Liver (tissue), 9 donors: ENCODE measurements around the gene NDUFA13. TPM values are rescaled to one million over a fixed set of nuclear protein-coding genes. Genes with fewer than 3 reads are reported as not detected.

Experiments used
- DNase-seq: peaks from one replicate; pipeline ENCODE4 v3.0.0-alpha.2; 2017; ENCODE audit warnings: low spot score
- H3K27ac ChIP-seq, 2 donors: one replicate each; pipeline ENCODE4 v1.7.0; 2013; ENCODE audit warnings: inconsistent platforms in 2 of 2, low read length in 2 of 2, control low read depth in 1 of 2, low read depth in 1 of 2, mild to moderate bottlenecking in 1 of 2
- H3K27me3 ChIP-seq, 4 donors: one replicate each; pipeline versions ENCODE4 v1.6.1 to v1.7.0; 2013; ENCODE audit warnings: low read length in 3 of 4, inconsistent platforms in 1 of 4, mild to moderate bottlenecking in 1 of 4, moderate library complexity in 1 of 4; ENCODE audit not compliant: control insufficient read depth in 4 of 4, insufficient read depth in 4 of 4
- H3K36me3 ChIP-seq, 4 donors: one replicate each; pipeline versions ENCODE4 v1.6.1 to v1.7.0; 2013; ENCODE audit warnings: low read length in 3 of 4, mild to moderate bottlenecking in 3 of 4, low read depth in 1 of 4, moderate library complexity in 1 of 4; ENCODE audit not compliant: control insufficient read depth in 4 of 4, insufficient read depth in 3 of 4
- H3K4me1 ChIP-seq, 4 donors: one replicate each; pipeline versions ENCODE4 v1.6.1 to v1.7.0; 2013; ENCODE audit warnings: low read length in 3 of 4, mild to moderate bottlenecking in 3 of 4, moderate library complexity in 1 of 4; ENCODE audit not compliant: control insufficient read depth in 4 of 4, insufficient read depth in 4 of 4
- H3K4me3 ChIP-seq, 3 donors: one replicate each; pipeline versions ENCODE4 v1.6.1 to v1.7.0; 2013; ENCODE audit warnings: low read length in 3 of 3, control low read depth in 1 of 3, low read depth in 1 of 3, mild to moderate bottlenecking in 1 of 3
- H3K9ac ChIP-seq, 2 donors: one replicate each; pipeline ENCODE4 v1.7.0; 2013; ENCODE audit warnings: low read length in 2 of 2, mild to moderate bottlenecking in 2 of 2, moderate library complexity in 2 of 2, control low read depth in 1 of 2, low read depth in 1 of 2
- H3K9me3 ChIP-seq, 4 donors: one replicate each; pipeline versions ENCODE4 v1.6.1 to v1.7.0; 2013; ENCODE audit warnings: low read length in 3 of 4; ENCODE audit not compliant: control insufficient read depth in 4 of 4
- CTCF ChIP-seq: fragments of 150-350 bp; IDR thresholded peaks from 2 replicates; pipeline ENCODE4 v1.5.1; 2017; ENCODE audit warnings: improper control_type of control experiment, low read depth, low read length; ENCODE audit not compliant: missing input control
- EGR1 ChIP-seq, 2 donors: IDR thresholded peaks; 2 replicates each; pipeline ENCODE4 v1.6.1; 2016 to 2018; ENCODE audit warnings: antibody characterized with exemption in 2 of 2, low read depth in 2 of 2
- FOXA1 ChIP-seq: IDR thresholded peaks from 2 replicates; pipeline ENCODE4 v1.6.1; 2016; ENCODE audit warnings: antibody characterized with exemption
- FOXA2 ChIP-seq: IDR thresholded peaks from 2 replicates; pipeline ENCODE4 v1.6.1; 2016; ENCODE audit warnings: antibody characterized with exemption
- GABPA ChIP-seq, 2 donors: IDR thresholded peaks in 1 of 2; conservative IDR thresholded peaks in 1 of 2; 2 replicates each; pipeline ENCODE4 v1.6.1; 2016; ENCODE audit warnings: antibody characterized with exemption in 2 of 2, mild to moderate bottlenecking in 1 of 2, moderate library complexity in 1 of 2
- HNF4A ChIP-seq, 2 donors: conservative IDR thresholded peaks; 2 replicates each; pipeline ENCODE4 v1.6.1; 2016; ENCODE audit warnings: antibody characterized with exemption in 2 of 2, mild to moderate bottlenecking in 2 of 2
- MAX ChIP-seq: IDR thresholded peaks from 2 replicates; pipeline ENCODE4 v1.6.1; 2016; ENCODE audit warnings: antibody characterized with exemption
- NR2F2 ChIP-seq: IDR thresholded peaks from 2 replicates; pipeline ENCODE4 v1.6.1; 2016; ENCODE audit warnings: antibody characterized with exemption
- RAD21 ChIP-seq, 2 donors: IDR thresholded peaks; 2 replicates each; pipeline ENCODE4 v1.6.1; 2016; ENCODE audit warnings: antibody characterized with exemption in 2 of 2, mild to moderate bottlenecking in 2 of 2
- RXRA ChIP-seq, 2 donors: IDR thresholded peaks; 2 replicates each; pipeline ENCODE4 v1.6.1; 2017 to 2018; ENCODE audit warnings: antibody characterized with exemption in 2 of 2, mild to moderate bottlenecking in 1 of 2
- SP1 ChIP-seq: IDR thresholded peaks from 2 replicates; pipeline ENCODE4 v1.6.1; 2018; ENCODE audit warnings: antibody characterized with exemption, mild to moderate bottlenecking
- TAF1 ChIP-seq: conservative IDR thresholded peaks from 2 replicates; pipeline ENCODE4 v1.6.1; 2016; ENCODE audit warnings: antibody characterized with exemption, mild to moderate bottlenecking
- WGBS: extraction: QIAGEN DNeasy Blood & Tissue Kit; methylation state at CpG from one replicate; pipeline ENCODE4 v1.1.7; 2013; 5-methylcytosine and 5-hydroxymethylcytosine counted together
- polyA plus RNA-seq, 2 donors: library from polyadenylated mRNA; stranded (reverse) in 1 of 2; unstranded in 1 of 2; fragments of 200-250 nt in 1 of 2; fragments of >200 nt in 1 of 2; fragmentation: Nextera tagmentation in 1 of 2; extraction: Ambion mirVana in 1 of 2; gene quantifications; one replicate each; pipeline versions ENCODE4 v1.2.1 to v1.2.3, GENCODE V29; 2013 to 2015
- total RNA-seq, 2 donors: library from RNA; depleted of rRNA; stranded (reverse); fragments of >200 nt; gene quantifications; one replicate each; pipeline ENCODE4 v1.2.3, GENCODE V29; 2014
- TF ChIP-seq, protein P1 (sequence below): IDR thresholded peaks from 2 replicates; pipeline ENCODE4 v1.6.1; 2016; ENCODE audit warnings: antibody characterized with exemption
- TF ChIP-seq, protein P2 (sequence below): IDR thresholded peaks from 2 replicates; pipeline ENCODE4 v1.6.1; 2016; ENCODE audit warnings: antibody characterized with exemption, mild to moderate bottlenecking
- TF ChIP-seq, protein P3 (sequence below): IDR thresholded peaks from 2 replicates; pipeline ENCODE4 v1.6.1; 2016; ENCODE audit warnings: antibody characterized with exemption
- donor health status: healthy.
- donor health status: healthy.
- donor health status: healthy.
- donor health status: healthy.
- donor health status: healthy.

Gene NDUFA13
- total and polyA plus RNA-seq, 4 donors: 45.3 to 239 (median 130) TPM

- Histone ChIP-seq H3K4me3 (no peak overlapping the region), H3K36me3 (peaks cover 1 to 38% (median 20%) of the 10 kb centered on the region in 4 donors), H3K9me3 (peaks cover 5 to 14% (median 8%) of the 10 kb centered on the region in 4 donors), H3K9ac (no peak overlapping the region), H3K27ac (no peak overlapping the region), H3K4me1 (peaks cover 2 to 10% (median 6%) of the 10 kb centered on the region in 4 donors), H3K27me3 (no peaks in the 10 kb centered on the region)
- TF ChIP-seq GABPA (IDR thresholded peaks at IDR 0.05 in 1 of 2, conservative IDR thresholded peaks at IDR 0.05 in 1 of 2): no peak
- 98% methylated on average over 2 of the region's 2 CpGs for WGBS
- no peak for DNase-seq
Observed at GRCh38 chr19:19468424-19469050, 47.5 kb upstream of the NDUFA13 start.

DNA sequence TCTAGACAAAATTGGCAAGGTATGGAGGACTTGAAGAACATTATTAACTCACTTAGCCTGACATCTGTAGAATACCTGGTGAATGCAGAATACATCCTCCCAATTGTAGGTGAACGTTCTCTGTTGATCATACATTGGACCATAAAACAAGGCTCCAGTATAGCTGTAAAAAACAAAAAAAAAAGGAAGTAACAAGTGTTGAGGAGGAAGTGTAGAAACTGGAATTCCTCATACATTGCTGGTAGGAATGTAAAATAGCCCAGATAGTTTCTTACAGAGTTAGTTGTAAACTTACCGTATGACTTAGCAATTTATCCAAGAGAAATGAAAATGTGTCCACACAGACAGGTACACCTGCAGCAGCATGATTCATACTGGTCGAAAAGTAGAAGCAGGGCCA, 45.4 kb upstream of the NDUFA13 start:
- TF ChIP-seq EGR1 (IDR thresholded peaks at IDR 0.05; ENCODE audit: low read depth in 2 of 2) (no peak), SP1 (no peak), FOXA1 (no peak), RXRA (IDR thresholded peaks at IDR 0.05) (no peak), RAD21 (IDR thresholded peaks at IDR 0.05) (no peak), MAX (no peak), CTCF (no peak), NR2F2 (no peak), TAF1 (no peak), FOXA2 (no peak), HNF4A (conservative IDR thresholded peaks at IDR 0.05) (no peak)
- TF ChIP-seq, protein P1, sequence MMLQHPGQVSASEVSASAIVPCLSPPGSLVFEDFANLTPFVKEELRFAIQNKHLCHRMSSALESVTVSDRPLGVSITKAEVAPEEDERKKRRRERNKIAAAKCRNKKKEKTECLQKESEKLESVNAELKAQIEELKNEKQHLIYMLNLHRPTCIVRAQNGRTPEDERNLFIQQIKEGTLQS: no peak
- TF ChIP-seq, protein P2, sequence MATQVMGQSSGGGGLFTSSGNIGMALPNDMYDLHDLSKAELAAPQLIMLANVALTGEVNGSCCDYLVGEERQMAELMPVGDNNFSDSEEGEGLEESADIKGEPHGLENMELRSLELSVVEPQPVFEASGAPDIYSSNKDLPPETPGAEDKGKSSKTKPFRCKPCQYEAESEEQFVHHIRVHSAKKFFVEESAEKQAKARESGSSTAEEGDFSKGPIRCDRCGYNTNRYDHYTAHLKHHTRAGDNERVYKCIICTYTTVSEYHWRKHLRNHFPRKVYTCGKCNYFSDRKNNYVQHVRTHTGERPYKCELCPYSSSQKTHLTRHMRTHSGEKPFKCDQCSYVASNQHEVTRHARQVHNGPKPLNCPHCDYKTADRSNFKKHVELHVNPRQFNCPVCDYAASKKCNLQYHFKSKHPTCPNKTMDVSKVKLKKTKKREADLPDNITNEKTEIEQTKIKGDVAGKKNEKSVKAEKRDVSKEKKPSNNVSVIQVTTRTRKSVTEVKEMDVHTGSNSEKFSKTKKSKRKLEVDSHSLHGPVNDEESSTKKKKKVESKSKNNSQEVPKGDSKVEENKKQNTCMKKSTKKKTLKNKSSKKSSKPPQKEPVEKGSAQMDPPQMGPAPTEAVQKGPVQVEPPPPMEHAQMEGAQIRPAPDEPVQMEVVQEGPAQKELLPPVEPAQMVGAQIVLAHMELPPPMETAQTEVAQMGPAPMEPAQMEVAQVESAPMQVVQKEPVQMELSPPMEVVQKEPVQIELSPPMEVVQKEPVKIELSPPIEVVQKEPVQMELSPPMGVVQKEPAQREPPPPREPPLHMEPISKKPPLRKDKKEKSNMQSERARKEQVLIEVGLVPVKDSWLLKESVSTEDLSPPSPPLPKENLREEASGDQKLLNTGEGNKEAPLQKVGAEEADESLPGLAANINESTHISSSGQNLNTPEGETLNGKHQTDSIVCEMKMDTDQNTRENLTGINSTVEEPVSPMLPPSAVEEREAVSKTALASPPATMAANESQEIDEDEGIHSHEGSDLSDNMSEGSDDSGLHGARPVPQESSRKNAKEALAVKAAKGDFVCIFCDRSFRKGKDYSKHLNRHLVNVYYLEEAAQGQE: no peak
- TF ChIP-seq, protein P3, sequence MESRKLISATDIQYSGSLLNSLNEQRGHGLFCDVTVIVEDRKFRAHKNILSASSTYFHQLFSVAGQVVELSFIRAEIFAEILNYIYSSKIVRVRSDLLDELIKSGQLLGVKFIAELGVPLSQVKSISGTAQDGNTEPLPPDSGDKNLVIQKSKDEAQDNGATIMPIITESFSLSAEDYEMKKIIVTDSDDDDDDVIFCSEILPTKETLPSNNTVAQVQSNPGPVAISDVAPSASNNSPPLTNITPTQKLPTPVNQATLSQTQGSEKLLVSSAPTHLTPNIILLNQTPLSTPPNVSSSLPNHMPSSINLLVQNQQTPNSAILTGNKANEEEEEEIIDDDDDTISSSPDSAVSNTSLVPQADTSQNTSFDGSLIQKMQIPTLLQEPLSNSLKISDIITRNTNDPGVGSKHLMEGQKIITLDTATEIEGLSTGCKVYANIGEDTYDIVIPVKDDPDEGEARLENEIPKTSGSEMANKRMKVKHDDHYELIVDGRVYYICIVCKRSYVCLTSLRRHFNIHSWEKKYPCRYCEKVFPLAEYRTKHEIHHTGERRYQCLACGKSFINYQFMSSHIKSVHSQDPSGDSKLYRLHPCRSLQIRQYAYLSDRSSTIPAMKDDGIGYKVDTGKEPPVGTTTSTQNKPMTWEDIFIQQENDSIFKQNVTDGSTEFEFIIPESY: no peak
- no peak for DNase-seq
- H3K36me3 ChIP-seq: peaks cover 1 to 39% (median 16%) of the 10 kb centered on the region in 4 donors
- peaks cover 5 to 14% (median 8%) of the 10 kb centered on the region in 4 donors for H3K9me3 ChIP-seq
- no peak overlapping the region for H3K4me3 ChIP-seq
- H3K4me1 ChIP-seq: peaks cover 0 to 7% (median 4%) of the 10 kb centered on the region in 4 donors
- WGBS: 84% methylated on average over 3 of the region's 3 CpGs
- H3K27me3 ChIP-seq: no peaks in the 10 kb centered on the region
- H3K27ac ChIP-seq: no peak overlapping the region
- H3K9ac ChIP-seq: no peak overlapping the region
